ENCODE results near the gene KCNN3.

DNA sequence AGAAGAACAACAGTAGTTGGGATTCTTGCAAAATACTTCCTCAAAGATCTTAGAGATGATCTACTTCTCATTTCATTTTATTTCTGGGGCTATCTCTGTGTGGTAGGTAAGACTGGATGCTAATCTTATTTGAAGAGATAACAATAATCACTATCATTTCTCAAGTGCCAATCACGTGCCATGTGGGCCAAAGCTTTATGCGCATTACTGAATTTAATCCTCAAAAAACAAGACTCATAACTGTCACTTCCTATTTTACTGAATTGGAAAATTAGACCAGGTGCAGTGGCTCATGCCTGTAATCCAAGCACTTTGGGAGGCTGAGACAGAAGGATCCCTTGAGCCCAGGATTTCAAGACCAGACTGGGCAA lies 121.7 kb downstream of the KCNN3 start:
- TF ChIP-seq, protein P1, sequence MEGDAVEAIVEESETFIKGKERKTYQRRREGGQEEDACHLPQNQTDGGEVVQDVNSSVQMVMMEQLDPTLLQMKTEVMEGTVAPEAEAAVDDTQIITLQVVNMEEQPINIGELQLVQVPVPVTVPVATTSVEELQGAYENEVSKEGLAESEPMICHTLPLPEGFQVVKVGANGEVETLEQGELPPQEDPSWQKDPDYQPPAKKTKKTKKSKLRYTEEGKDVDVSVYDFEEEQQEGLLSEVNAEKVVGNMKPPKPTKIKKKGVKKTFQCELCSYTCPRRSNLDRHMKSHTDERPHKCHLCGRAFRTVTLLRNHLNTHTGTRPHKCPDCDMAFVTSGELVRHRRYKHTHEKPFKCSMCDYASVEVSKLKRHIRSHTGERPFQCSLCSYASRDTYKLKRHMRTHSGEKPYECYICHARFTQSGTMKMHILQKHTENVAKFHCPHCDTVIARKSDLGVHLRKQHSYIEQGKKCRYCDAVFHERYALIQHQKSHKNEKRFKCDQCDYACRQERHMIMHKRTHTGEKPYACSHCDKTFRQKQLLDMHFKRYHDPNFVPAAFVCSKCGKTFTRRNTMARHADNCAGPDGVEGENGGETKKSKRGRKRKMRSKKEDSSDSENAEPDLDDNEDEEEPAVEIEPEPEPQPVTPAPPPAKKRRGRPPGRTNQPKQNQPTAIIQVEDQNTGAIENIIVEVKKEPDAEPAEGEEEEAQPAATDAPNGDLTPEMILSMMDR (IDR thresholded peaks at IDR 0.05), result no peak
- no peak for TF ChIP-seq POLR2A (IDR thresholded peaks at IDR 0.05)
